GM23338 (cell line): ENCODE data around the gene ICAM2. TPM values are rescaled to one million over a fixed set of nuclear protein-coding genes. Genes with fewer than 3 reads are reported as not detected.

ENCODE experiments used
- ATAC-seq: fragments of 200-7000 bp; cut with Tn5 transposase; 3 replicates; pipeline ENCODE4 v1.9.1; 2020
- DNase-seq: peaks from one replicate; pipeline ENCODE4 v3.0.0-alpha.2; 2015; ENCODE audit warnings: low spot score
- H2AFZ ChIP-seq: fragments of 200-600 bp; sonication (generic); 2 replicates; pipeline ENCODE4 v1.8.0; 2016; ENCODE audit warnings: antibody characterized with exemption, mild to moderate bottlenecking, moderate library complexity
- H3F3A ChIP-seq: fragments of 200-600 bp; sonication (generic); replicated peaks from 2 replicates; pipeline ENCODE4 v1.8.0; 2017; ENCODE audit warnings: antibody characterized with exemption, mixed run types, low read depth
- H3K27ac ChIP-seq: fragments of 200-600 bp; sonication (generic); 2 replicates; pipeline ENCODE4 v1.6.1; 2016; ENCODE audit warnings: low read depth
- H3K27me3 ChIP-seq: fragments of 200-600 bp; sonication (generic); 2 replicates; pipeline ENCODE4 v1.8.0; 2016; ENCODE audit warnings: mild to moderate bottlenecking, mixed run types, moderate library complexity; ENCODE audit not compliant: insufficient read depth
- H3K36me3 ChIP-seq: fragments of 200-600 bp; sonication (generic); 2 replicates; pipeline ENCODE4 v1.8.0; 2016; ENCODE audit warnings: mild to moderate bottlenecking; ENCODE audit not compliant: insufficient read depth
- H3K4me1 ChIP-seq: fragments of 200-600 bp; sonication (generic); 2 replicates; pipeline ENCODE4 v1.8.0; 2016; ENCODE audit warnings: mild to moderate bottlenecking, moderate library complexity; ENCODE audit not compliant: insufficient read depth
- H3K4me2 ChIP-seq: fragments of 200-600 bp; sonication (generic); 2 replicates; pipeline ENCODE4 v1.7.1; 2017; ENCODE audit warnings: mixed run types
- H3K4me3 ChIP-seq: fragments of 200-600 bp; sonication (generic); 2 replicates; pipeline ENCODE4 v1.6.1; 2016; ENCODE audit warnings: mixed run types
- H3K79me2 ChIP-seq: fragments of 200-600 bp; sonication (generic); replicated peaks from 2 replicates; pipeline ENCODE4 v1.8.0; 2017; ENCODE audit warnings: mild to moderate bottlenecking; ENCODE audit not compliant: insufficient read depth
- H3K9me2 ChIP-seq: fragments of 200-600 bp; sonication (generic); 2 replicates; pipeline ENCODE4 v1.8.0; 2017; ENCODE audit not compliant: insufficient read depth
- H4K20me1 ChIP-seq: fragments of 200-600 bp; sonication (generic); replicated peaks from 2 replicates; pipeline ENCODE4 v1.8.0; 2017; ENCODE audit warnings: mild to moderate bottlenecking; ENCODE audit not compliant: insufficient read depth
- H3K27ac Mint-ChIP-seq: 2 replicates; pipeline ENCODE4 v1.8.0; 2020; ENCODE audit warnings: inconsistent platforms, mild to moderate bottlenecking, moderate library complexity, mixed read lengths
- H3K27me3 Mint-ChIP-seq: 3 replicates; pipeline ENCODE4 v1.8.0; 2022; ENCODE audit warnings: low read depth, mild to moderate bottlenecking, moderate library complexity, mixed read lengths, inconsistent platforms; ENCODE audit not compliant: insufficient read depth, poor library complexity
- H3K36me3 Mint-ChIP-seq: 3 replicates; pipeline ENCODE4 v1.8.0; 2021; ENCODE audit warnings: low read depth, mild to moderate bottlenecking, inconsistent platforms, moderate library complexity, mixed read lengths
- H3K4me1 Mint-ChIP-seq: 3 replicates; pipeline ENCODE4 v1.8.0; 2020; ENCODE audit warnings: mild to moderate bottlenecking, inconsistent platforms, mixed read lengths
- H3K4me3 Mint-ChIP-seq: 3 replicates; pipeline ENCODE4 v1.8.0; 2021; ENCODE audit warnings: moderate library complexity, mild to moderate bottlenecking, inconsistent platforms, mixed read lengths
- H3K9me3 Mint-ChIP-seq: 3 replicates; pipeline ENCODE4 v1.8.0; 2020; ENCODE audit warnings: moderate library complexity, mild to moderate bottlenecking, inconsistent platforms, mixed read lengths
- CTCF ChIP-seq, 2 experiments: fragments of 200-600 bp in 1 of 2; sonication (generic) in 1 of 2; conservative IDR thresholded peaks; 2 replicates each; pipeline versions ENCODE4 v1.5.1 to v1.6.1; 2016 to 2017; ENCODE audit warnings: antibody characterized with exemption in 2 of 2, low read depth in 2 of 2, mild to moderate bottlenecking in 2 of 2, moderate library complexity in 1 of 2
- EZH2 ChIP-seq: fragments of 200-600 bp; sonication (generic); IDR thresholded peaks from one replicate; pipeline ENCODE4 v1.8.0; 2017; ENCODE audit warnings: antibody characterized with exemption, mild to moderate bottlenecking, low read depth; ENCODE audit not compliant: unreplicated experiment
- JUNB ChIP-seq: IDR thresholded peaks from one replicate; pipeline ENCODE4 v1.6.1; 2016; ENCODE audit warnings: antibody characterized with exemption; ENCODE audit not compliant: unreplicated experiment
- NANOG ChIP-seq: IDR thresholded peaks from 2 replicates; pipeline ENCODE4 v1.6.1; 2016; ENCODE audit warnings: antibody characterized with exemption, borderline replicate concordance
- REST ChIP-seq: IDR thresholded peaks from one replicate; pipeline ENCODE4 v1.6.1; 2018; ENCODE audit warnings: antibody characterized with exemption; ENCODE audit not compliant: unreplicated experiment
- STAT1 ChIP-seq: IDR thresholded peaks from one replicate; pipeline ENCODE4 v1.6.1; 2016; ENCODE audit warnings: antibody characterized with exemption; ENCODE audit not compliant: unreplicated experiment
- ZNF114 ChIP-seq: fragments of 250-450 bp; sonication (Bioruptor Pico); IDR thresholded peaks from 2 replicates; pipeline ENCODE4 v1.5.0; 2020; ENCODE audit warnings: mild to moderate bottlenecking, moderate library complexity
- ZNF331 ChIP-seq: fragments of 250-450 bp; sonication (Bioruptor Pico); IDR thresholded peaks from 2 replicates; pipeline ENCODE4 v1.5.0; 2020; ENCODE audit warnings: low read depth, mild to moderate bottlenecking, moderate library complexity
- polyA plus RNA-seq: library from polyadenylated mRNA; unstranded; fragments of >200 nt; fragmentation: Nextera tagmentation; extraction: Ambion mirVana; gene quantifications from 2 replicates; pipeline ENCODE4 v1.2.1, GENCODE V29; 2016
- total RNA-seq: library from RNA; depleted of rRNA; stranded (reverse); fragments of >200 nt; shearing (Covaris generic); gene quantifications from 2 replicates; pipeline ENCODE4 v1.2.3, GENCODE V29; 2014
- TF ChIP-seq, protein P1 (sequence below): fragments of 250-450 bp; sonication (Bioruptor Pico); IDR thresholded peaks from 2 replicates; pipeline ENCODE4 v1.5.0; 2020; ENCODE audit warnings: mild to moderate bottlenecking, moderate library complexity
- TF ChIP-seq, protein P2 (sequence below): IDR thresholded peaks from 2 replicates; pipeline ENCODE4 v1.6.1; 2016; ENCODE audit warnings: antibody characterized with exemption

ICAM2 gene
- total and polyA plus RNA-seq, 2 experiments from 2014 or later: 0.31 to 0.86 TPM

DNA sequence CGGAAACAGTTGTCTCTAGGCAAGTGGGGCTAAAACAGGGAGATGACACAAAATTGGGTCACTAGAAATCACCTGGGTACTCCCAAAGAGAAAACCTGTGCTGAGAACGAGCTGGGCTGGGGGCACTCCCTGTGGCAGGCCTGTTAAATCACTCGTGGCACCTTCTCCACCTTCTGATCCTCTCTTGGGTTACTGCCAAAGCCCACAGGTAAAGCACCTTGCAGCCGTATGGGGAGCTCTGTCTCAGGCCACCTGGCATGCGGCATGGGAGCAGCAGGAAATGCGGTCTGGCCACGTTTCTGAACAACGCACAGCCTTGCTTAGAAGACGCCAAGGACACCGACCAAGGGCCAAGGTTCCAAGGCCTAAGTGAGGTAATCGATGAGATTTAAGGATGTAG is 21.5 kb upstream of the ICAM2 start:
- H3K9me3 Mint-ChIP-seq: no peaks in the 10 kb centered on the region
- H3K27me3 ChIP-seq: no peaks in the 10 kb centered on the region
- H3K27ac ChIP-seq: no peak overlapping the region
- H4K20me1 ChIP-seq: no peaks in the 10 kb centered on the region; the same call in 1 of the 2 replicates
- DNase-seq: no peak
- H3K27me3 Mint-ChIP-seq: peaks cover 4% of the 10 kb centered on the region
- no peak overlapping the region for H2AFZ ChIP-seq
- H3K9me2 ChIP-seq: no peaks in the 10 kb centered on the region
- H3F3A ChIP-seq: no peaks in the 10 kb centered on the region
- H3K4me1 Mint-ChIP-seq: no peaks in the 10 kb centered on the region
- no peaks in the 10 kb centered on the region for H3K79me2 ChIP-seq
- H3K36me3 ChIP-seq: no peaks in the 10 kb centered on the region
- H3K27ac Mint-ChIP-seq: no peak overlapping the region
- H3K36me3 Mint-ChIP-seq: no peaks in the 10 kb centered on the region
- no peak overlapping the region for H3K4me3 ChIP-seq
- no peak for TF ChIP-seq STAT1
- no peaks in the 10 kb centered on the region for H3K4me1 ChIP-seq
- no peak overlapping the region for H3K4me3 Mint-ChIP-seq
- no peak for ATAC-seq
- no peak overlapping the region for H3K4me2 ChIP-seq

DNA sequence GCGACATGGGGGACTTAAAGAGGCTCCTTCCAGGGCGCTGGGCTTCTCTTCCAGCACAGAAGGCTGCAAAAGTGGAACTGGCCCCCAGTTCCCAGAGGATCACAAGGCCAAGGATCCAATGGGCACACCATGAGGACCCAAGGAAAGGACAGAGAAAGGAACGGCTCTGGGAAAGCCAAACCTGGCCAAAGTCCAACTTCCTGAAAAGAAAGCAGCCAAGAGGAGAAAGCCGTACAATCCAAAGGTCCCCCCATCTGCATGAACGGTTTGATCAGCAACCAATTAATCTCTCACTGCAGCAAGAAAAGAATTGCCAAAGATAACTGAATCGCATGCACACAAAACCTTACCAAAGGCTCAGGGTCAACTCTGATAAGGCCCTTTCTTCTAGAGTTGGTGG is 19.8 kb upstream of the ICAM2 start:
- peaks cover 4% of the 10 kb centered on the region for H3K27me3 Mint-ChIP-seq
- DNase-seq: no peak
- Histone ChIP-seq H2AFZ (no peak overlapping the region), H3K9me2 (no peaks in the 10 kb centered on the region), H4K20me1 (no peaks in the 10 kb centered on the region; the same call in 1 of the 2 replicates), H3K4me1 (no peaks in the 10 kb centered on the region), H3K27ac (no peak overlapping the region), H3K4me3 (no peak overlapping the region), H3K79me2 (no peaks in the 10 kb centered on the region), H3K4me2 (no peak overlapping the region), H3K27me3 (no peaks in the 10 kb centered on the region), H3F3A (no peaks in the 10 kb centered on the region), H3K36me3 (no peaks in the 10 kb centered on the region)
- no peaks in the 10 kb centered on the region for H3K9me3 Mint-ChIP-seq
- peaks cover 4% of the 10 kb centered on the region; the same call in 2 of the 3 replicates for H3K4me1 Mint-ChIP-seq
- TF ChIP-seq ZNF114 (no peak), ZNF331 (no peak), EZH2 (no peak), NANOG (no peak), REST (no peak), JUNB (no peak), CTCF (conservative IDR thresholded peaks at IDR 0.05; ENCODE audit: low read depth in 2 of 2) (no peak)
- TF ChIP-seq, protein P1, sequence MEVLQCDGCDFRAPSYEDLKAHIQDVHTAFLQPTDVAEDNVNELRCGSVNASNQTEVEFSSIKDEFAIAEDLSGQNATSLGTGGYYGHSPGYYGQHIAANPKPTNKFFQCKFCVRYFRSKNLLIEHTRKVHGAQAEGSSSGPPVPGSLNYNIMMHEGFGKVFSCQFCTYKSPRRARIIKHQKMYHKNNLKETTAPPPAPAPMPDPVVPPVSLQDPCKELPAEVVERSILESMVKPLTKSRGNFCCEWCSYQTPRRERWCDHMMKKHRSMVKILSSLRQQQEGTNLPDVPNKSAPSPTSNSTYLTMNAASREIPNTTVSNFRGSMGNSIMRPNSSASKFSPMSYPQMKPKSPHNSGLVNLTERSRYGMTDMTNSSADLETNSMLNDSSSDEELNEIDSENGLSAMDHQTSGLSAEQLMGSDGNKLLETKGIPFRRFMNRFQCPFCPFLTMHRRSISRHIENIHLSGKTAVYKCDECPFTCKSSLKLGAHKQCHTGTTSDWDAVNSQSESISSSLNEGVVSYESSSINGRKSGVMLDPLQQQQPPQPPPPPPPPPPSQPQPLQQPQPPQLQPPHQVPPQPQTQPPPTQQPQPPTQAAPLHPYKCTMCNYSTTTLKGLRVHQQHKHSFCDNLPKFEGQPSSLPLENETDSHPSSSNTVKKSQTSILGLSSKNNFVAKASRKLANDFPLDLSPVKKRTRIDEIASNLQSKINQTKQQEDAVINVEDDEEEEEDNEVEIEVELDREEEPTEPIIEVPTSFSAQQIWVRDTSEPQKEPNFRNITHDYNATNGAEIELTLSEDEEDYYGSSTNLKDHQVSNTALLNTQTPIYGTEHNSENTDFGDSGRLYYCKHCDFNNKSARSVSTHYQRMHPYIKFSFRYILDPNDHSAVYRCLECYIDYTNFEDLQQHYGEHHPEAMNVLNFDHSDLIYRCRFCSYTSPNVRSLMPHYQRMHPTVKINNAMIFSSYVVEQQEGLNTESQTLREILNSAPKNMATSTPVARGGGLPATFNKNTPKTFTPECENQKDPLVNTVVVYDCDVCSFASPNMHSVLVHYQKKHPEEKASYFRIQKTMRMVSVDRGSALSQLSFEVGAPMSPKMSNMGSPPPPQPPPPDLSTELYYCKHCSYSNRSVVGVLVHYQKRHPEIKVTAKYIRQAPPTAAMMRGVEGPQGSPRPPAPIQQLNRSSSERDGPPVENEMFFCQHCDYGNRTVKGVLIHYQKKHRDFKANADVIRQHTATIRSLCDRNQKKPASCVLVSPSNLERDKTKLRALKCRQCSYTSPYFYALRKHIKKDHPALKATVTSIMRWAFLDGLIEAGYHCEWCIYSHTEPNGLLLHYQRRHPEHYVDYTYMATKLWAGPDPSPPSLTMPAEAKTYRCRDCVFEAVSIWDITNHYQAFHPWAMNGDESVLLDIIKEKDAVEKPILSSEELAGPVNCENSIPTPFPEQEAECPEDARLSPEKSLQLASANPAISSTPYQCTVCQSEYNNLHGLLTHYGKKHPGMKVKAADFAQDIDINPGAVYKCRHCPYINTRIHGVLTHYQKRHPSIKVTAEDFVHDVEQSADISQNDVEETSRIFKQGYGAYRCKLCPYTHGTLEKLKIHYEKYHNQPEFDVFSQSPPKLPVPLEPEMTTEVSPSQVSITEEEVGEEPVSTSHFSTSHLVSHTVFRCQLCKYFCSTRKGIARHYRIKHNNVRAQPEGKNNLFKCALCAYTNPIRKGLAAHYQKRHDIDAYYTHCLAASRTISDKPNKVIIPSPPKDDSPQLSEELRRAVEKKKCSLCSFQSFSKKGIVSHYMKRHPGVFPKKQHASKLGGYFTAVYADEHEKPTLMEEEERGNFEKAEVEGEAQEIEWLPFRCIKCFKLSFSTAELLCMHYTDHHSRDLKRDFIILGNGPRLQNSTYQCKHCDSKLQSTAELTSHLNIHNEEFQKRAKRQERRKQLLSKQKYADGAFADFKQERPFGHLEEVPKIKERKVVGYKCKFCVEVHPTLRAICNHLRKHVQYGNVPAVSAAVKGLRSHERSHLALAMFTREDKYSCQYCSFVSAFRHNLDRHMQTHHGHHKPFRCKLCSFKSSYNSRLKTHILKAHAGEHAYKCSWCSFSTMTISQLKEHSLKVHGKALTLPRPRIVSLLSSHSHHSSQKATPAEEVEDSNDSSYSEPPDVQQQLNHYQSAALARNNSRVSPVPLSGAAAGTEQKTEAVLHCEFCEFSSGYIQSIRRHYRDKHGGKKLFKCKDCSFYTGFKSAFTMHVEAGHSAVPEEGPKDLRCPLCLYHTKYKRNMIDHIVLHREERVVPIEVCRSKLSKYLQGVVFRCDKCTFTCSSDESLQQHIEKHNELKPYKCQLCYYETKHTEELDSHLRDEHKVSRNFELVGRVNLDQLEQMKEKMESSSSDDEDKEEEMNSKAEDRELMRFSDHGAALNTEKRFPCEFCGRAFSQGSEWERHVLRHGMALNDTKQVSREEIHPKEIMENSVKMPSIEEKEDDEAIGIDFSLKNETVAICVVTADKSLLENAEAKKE (CRISPR knock-in tag): no peak
- TF ChIP-seq, protein P2, sequence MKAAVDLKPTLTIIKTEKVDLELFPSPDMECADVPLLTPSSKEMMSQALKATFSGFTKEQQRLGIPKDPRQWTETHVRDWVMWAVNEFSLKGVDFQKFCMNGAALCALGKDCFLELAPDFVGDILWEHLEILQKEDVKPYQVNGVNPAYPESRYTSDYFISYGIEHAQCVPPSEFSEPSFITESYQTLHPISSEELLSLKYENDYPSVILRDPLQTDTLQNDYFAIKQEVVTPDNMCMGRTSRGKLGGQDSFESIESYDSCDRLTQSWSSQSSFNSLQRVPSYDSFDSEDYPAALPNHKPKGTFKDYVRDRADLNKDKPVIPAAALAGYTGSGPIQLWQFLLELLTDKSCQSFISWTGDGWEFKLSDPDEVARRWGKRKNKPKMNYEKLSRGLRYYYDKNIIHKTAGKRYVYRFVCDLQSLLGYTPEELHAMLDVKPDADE: no peak
- no peak overlapping the region for H3K4me3 Mint-ChIP-seq
- H3K27ac Mint-ChIP-seq: no peak overlapping the region
- no peak for ATAC-seq
- H3K36me3 Mint-ChIP-seq: no peaks in the 10 kb centered on the region
